ENCODE measurements around the gene GTF3C5.
"Not testable (repeated sequence)": the region's sequence is repeated elsewhere in the genome, so short reads cannot be mapped to it uniquely, and the experiment has no call there.

Gene GTF3C5

GRCh38 chr9:133057006-133057405 is 26.2 kb downstream of the GTF3C5 start:
- no peak for DNase-seq

DNA sequence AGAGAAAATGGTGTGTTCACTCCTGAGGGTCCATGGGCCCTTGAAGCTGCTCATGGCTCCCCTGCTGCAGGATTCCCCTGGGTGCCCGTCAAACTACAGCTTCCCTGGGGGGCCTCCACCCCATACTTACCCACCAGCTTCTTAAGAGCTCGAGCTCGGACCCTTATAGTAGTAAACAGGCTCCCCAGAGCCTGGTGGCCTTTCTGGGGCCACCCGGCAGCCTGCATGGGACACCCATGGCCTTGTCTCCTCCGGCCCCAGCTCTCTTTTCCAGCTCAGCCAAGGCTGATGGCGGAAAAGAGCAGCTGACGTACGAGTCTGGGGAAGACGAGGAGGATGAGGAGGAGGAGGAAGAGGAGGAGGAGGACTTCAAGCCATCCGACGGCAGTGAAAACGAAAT is 26.8 kb downstream of the GTF3C5 start:
- DNase-seq, result no peak

DNA sequence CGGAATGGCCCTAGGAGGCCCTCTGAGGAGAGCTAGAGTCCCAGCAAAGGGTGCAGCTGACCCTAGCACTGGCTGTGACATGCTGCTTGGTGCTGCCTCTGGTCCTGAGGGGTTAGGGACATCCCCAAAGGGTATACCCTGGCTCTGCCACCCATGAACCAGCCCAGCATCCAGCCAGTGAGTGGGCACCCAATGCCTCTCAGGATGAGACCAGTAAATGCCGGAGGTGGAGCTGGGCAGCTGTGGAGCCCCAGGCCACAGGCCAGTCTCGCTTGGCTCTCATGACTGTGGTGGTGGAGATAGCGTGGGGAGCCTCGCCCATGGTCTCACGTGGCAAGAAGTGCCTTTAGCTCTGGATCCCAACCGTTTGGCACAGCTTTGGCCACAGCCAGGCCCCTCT is 27.3 kb downstream of the GTF3C5 start:
- DNase-seq, result no peak

DNA sequence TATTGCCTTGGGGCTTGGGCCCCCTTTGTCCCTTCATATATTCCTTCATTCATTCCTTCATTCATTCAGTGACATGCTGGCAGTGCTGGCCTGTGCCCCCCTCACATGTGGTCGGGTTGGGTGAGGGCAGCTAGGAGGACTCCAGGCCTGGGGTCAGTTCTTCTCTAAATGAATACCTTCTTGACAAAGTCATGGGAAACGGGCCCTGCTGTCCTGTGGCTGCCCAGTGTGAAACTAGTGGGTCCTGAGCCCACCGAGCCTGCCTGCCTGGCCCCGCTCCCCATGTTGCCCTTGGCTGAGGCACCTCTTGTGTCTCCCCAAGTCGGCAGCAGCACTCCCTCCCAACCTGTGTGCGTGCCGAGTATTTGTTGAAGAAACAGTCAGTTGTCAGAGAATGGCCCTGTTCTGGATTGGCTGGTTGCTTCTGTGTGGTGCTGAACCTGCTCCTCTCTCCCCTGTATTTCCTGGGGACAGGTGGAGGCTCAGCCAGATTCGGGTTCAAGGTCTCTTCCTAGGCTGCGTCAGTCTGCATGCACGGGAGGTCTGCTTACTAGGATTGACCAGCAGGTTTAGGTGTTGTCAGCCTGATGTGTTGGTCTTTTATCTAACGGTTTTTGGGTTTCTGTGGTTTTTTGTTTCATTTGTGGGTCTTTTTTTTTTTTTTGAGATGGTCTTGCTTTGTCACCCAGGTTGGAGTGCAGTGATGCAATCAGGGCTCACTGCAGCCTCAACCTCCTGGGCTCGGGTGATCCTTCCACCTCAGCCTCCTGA is 27.9 kb downstream of the GTF3C5 start:
- no peak for DNase-seq

GRCh38 chr9:133059623-133060022 is 28.8 kb downstream of the GTF3C5 start:
- peak; percentile 30 for DNase-seq

DNA sequence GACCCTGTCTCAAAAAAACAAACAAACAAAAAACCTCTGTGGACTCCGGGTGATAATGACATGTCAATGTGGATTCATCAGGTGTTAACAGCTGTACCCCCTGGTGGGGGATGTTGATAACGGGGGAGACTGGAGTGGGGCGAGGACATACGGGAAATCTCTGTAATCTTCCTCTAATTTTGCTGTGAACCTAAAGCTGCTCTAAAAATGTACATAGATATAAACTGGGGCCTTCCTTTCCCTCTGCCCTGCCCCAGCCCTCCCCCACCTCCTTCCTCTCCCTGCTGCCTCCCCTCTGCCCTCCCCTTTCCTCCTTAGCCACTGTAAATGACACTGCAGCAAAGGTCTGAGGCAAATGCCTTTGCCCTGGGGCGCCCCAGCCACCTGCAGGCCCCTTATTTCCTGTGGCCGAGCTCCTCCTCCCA is 29.6 kb downstream of the GTF3C5 start:
- peak; percentile 61 for DNase-seq

- DNase-seq, result peak; percentile 59
Observed at GRCh38 chr9:133061019-133061763, 30.4 kb downstream of the GTF3C5 start.

- DNase-seq, result peak; percentile 60
Observed at GRCh38 chr9:133061764-133062145, 31.0 kb downstream of the GTF3C5 start, which contains the start of gene CEL. CEL (plus strand) TSS chr9:133061981; CDS start chr9:133062003, 22 bp downstream.

DNA sequence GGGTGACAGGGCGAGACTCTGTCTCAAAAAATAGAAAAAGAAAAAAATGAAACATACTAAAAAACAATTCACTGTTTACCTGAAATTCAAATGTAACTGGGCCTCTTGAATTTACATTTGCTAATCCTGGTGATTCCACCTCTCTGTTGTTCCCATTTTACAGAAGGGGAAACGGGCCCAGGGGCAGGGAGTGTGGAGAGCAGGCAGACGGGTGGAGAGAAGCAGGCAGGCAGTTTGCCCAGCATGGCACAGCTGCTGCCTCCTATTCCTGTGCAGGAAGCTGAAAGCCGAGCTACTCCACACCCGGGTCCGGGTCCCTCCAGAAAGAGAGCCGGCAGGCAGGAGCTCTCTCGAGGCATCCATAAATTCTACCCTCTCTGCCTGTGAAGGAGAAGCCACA is 31.8 kb downstream of the GTF3C5 start:
- not testable (repeated sequence) for DNase-seq

DNA sequence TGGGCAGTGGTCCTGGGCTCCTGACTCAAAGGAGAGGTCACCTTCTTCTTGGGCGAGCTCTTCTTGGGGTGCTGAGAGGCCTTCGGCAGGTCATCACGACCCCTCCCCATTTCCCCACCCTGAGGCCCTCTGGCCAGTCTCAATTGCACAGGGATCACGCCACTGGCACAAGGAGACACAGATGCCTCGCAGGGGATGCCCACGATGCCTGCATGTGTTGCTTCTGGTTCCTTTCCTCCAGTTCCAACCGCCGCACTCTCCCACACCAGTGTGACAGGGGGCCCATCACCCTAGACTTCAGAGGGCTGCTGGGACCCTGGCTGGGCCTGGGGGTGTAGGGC is 32.3 kb downstream of the GTF3C5 start:
- DNase-seq, result no peak

- no peak for DNase-seq
Observed at GRCh38 chr9:133063500-133064231, 32.9 kb downstream of the GTF3C5 start.

- no peak for DNase-seq
Observed at GRCh38 chr9:133064241-133065069, 33.7 kb downstream of the GTF3C5 start.

GRCh38 chr9:133065070-133065388 is 34.2 kb downstream of the GTF3C5 start:
- no peak for DNase-seq

DNA sequence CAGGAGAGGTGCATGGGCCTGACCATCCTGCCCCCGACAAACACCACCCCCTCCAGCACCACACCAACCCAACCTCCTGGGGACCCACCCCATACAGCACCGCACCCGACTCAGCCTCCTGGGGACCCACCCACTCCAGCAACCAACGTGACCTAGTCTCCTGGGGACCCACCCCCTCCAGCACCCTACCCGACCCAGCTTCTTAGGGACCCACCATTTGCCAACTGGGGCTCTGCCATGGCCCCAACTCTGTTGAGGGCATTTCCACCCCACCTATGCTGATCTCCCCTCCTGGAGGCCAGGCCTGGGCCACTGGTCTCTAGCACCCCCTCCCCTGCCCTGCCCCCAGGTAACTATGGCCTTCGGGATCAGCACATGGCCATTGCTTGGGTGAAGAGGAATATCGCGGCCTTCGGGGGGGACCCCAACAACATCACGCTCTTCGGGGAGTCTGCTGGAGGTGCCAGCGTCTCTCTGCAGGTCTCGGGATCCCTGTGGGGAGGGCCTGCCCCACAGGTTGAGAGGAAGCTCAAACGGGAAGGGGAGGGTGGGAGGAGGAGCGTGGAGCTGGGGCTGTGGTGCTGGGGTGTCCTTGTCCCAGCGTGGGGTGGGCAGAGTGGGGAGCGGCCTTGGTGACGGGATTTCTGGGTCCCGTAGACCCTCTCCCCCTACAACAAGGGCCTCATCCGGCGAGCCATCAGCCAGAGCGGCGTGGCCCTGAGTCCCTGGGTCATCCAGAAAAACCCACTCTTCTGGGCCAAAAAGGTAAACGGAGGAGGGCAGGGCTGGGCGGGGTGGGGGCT is 35.6 kb downstream of the GTF3C5 start:
- no peak for DNase-seq

DNA sequence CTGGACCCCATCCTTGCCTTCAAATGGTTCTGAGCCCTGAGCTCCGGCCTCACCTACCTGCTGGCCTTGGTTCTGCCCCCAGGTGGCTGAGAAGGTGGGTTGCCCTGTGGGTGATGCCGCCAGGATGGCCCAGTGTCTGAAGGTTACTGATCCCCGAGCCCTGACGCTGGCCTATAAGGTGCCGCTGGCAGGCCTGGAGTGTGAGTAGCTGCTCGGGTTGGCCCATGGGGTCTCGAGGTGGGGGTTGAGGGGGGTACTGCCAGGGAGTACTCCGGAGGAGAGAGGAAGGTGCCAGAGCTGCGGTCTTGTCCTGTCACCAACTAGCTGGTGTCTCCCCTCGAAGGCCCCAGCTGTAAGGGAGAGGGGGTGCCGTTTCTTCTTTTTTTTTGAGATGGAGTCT is 36.2 kb downstream of the GTF3C5 start:
- DNase-seq, result no peak

GRCh38 chr9:133067813-133068212 is 37.0 kb downstream of the GTF3C5 start:
- no peak for DNase-seq

GRCh38 chr9:133068431-133068830 is 37.6 kb downstream of the GTF3C5 start:
- DNase-seq, result not testable (repeated sequence)

DNA sequence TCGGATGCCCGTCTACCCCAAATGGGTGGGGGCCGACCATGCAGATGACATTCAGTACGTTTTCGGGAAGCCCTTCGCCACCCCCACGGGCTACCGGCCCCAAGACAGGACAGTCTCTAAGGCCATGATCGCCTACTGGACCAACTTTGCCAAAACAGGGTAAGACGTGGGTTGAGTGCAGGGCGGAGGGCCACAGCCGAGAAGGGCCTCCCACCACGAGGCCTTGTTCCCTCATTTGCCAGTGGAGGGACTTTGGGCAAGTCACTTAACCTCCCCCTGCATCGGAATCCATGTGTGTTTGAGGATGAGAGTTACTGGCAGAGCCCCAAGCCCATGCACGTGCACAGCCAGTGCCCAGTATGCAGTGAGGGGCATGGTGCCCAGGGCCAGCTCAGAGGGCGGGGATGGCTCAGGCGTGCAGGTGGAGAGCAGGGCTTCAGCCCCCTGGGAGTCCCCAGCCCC is 39.7 kb downstream of the GTF3C5 start:
- DNase-seq, result not testable (repeated sequence)

DNA sequence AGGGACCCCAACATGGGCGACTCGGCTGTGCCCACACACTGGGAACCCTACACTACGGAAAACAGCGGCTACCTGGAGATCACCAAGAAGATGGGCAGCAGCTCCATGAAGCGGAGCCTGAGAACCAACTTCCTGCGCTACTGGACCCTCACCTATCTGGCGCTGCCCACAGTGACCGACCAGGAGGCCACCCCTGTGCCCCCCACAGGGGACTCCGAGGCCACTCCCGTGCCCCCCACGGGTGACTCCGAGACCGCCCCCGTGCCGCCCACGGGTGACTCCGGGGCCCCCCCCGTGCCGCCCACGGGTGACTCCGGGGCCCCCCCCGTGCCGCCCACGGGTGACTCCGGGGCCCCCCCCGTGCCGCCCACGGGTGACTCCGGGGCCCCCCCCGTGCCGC is 40.2 kb downstream of the GTF3C5 start:
- DNase-seq, result not testable (repeated sequence)

DNA sequence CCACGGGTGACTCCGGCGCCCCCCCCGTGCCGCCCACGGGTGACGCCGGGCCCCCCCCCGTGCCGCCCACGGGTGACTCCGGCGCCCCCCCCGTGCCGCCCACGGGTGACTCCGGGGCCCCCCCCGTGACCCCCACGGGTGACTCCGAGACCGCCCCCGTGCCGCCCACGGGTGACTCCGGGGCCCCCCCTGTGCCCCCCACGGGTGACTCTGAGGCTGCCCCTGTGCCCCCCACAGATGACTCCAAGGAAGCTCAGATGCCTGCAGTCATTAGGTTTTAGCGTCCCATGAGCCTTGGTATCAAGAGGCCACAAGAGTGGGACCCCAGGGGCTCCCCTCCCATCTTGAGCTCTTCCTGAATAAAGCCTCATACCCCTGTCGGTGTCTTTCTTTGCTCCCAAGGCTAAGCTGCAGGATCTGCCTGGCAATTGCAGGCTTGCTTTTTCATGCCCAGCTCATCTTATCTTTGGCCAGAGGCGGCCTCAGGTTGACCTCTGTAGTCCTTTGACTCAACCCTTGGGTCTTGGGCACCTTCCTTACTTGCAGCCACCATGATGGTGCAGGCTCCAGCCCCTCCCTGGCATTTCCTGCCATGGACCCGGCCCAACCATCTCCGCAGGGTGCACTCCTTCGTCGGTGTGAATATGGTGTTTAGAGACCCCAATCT is 40.8 kb downstream of the GTF3C5 start:
- no peak for DNase-seq

DNA sequence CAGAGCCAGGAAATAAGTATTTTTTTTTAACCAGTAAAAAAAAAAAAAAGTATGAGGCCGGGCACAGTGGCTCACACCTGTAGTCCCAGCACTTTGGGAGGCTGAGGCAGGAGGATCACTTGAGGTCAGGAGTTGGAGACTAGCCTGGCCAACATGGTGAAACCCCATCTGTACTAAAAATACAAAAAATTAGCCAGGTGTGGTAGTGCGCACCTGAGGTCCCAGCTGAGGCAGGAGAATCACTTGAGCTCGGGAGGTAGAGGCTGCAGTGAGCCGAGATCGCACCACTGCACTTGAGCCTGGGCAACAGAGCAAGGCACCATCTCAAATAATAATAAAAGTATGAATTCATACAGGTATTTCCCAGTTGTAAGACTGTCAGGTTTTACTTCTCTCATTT is 41.4 kb downstream of the GTF3C5 start:
- DNase-seq, result not testable (repeated sequence)
